GM12874 (cell line): ENCODE results near the gene XYLT1.

ENCODE experiments used
- TF ChIP-seq, protein P1 (sequence below): IDR thresholded peaks from 2 replicates; pipeline ENCODE4 v1.5.1; 2011; ENCODE audit warnings: low read depth, mild to moderate bottlenecking, control low read depth, low read length, moderate library complexity; ENCODE audit not compliant: insufficient read depth

Gene XYLT1

GRCh38 chr16:17353561-17353960, 117.2 kb downstream of the XYLT1 start:
- TF ChIP-seq, protein P1, sequence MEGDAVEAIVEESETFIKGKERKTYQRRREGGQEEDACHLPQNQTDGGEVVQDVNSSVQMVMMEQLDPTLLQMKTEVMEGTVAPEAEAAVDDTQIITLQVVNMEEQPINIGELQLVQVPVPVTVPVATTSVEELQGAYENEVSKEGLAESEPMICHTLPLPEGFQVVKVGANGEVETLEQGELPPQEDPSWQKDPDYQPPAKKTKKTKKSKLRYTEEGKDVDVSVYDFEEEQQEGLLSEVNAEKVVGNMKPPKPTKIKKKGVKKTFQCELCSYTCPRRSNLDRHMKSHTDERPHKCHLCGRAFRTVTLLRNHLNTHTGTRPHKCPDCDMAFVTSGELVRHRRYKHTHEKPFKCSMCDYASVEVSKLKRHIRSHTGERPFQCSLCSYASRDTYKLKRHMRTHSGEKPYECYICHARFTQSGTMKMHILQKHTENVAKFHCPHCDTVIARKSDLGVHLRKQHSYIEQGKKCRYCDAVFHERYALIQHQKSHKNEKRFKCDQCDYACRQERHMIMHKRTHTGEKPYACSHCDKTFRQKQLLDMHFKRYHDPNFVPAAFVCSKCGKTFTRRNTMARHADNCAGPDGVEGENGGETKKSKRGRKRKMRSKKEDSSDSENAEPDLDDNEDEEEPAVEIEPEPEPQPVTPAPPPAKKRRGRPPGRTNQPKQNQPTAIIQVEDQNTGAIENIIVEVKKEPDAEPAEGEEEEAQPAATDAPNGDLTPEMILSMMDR, result no peak

DNA sequence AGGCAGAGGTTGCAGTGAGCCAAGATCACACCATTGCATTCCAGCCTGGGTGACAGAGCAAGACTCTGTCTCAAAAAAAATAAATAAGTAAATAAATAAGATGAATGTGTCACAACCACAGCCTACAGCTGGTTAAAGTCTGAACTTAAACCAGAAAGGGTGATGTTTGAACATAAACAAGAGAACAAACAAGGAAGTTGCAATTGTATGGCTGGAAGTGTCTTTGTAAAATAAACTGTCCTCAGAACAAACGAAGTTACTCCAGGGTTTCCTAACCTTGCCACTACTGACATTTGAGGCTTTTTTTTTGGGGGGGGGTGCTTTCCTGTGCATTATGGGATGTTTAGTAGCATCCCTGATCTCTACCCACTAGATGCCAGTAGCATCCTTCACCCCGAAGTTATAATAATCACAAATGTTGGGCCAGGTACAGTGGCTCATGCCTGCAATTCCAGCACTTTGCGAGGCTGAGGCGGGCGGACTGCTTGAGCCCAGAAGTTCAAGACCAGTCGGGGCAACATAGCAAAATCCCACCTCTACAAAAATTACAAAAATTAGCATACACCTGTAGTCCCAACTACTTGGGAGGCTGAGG, 119.2 kb downstream of the XYLT1 start:
- TF ChIP-seq, protein P1, result no peak

DNA sequence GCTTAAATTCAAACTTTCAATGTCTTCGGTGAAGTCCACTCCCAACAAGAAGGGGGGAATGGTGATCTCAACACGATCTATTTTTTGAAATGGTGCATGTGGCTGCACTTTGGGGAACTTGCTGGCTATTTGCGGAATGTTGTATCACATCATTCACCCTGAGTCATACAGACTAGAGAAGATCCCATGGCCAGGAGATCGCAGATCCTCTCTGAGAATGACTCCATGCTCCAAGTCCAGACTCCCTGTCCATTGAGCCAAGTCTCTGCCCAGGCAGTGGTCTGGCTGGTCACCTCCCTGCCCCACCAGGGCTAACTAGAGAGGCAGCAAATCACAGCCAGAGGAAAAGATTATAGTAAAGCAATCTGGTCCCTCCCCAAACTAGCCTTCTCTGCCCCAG, 120.6 kb downstream of the XYLT1 start:
- TF ChIP-seq, protein P1, result no peak

DNA sequence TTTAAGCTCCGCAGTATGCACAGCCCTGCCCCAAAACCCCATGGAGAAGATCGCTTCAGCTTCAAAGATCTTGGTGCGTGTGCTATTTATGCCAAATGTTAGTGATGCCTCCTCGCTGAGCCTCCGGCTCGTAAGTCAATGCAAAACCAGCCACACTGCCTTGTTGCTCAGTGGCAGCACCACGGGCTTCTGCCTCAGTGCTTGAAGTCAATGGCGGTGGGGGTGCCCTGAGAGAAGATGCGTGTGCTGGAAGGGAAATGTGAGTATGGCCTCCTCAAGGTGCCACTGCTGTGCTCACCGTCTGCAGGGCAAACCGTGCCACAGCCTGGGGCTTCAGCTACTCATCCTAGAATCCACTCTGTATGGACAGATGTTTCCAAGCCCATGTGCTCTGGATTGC, 121.9 kb downstream of the XYLT1 start:
- TF ChIP-seq, protein P1, result no peak

DNA sequence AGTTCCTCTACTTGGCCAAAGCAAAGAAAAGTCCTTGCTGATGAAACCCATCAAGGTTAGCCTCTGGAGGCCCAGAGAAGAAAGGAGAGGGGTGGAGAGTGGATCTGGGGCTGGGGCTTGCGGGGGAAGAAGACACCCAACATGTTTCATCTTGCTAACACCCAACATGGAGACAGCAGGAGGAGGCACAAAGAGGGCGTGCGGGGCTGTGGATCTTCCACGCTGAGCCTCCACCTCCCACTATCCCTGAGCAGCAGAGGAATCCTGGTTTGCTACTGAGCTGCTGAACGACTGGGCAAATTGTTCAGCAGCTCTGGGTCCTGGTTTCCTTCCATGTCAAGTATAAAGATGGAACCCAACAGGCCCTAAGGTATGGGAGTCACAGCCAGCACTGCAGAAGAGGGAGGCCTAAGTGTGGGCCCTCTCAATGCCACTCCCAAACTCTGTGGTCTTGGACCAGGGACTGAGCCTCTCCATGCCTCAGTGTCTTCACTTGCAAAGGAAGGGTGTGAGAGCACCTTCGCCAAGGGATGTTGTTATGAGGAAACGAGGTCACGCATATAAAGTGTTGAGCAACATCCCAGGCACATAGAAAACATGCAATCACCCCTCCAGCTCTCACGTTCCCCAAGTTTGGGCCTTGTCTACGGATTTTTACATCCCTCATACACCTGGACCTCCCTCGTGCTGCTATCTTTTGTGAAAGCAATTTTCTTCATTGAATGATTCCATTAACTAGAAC, 122.5 kb downstream of the XYLT1 start:
- TF ChIP-seq, protein P1, result no peak

GRCh38 chr16:17347624-17348023, 123.1 kb downstream of the XYLT1 start:
- TF ChIP-seq, protein P1, result no peak

DNA sequence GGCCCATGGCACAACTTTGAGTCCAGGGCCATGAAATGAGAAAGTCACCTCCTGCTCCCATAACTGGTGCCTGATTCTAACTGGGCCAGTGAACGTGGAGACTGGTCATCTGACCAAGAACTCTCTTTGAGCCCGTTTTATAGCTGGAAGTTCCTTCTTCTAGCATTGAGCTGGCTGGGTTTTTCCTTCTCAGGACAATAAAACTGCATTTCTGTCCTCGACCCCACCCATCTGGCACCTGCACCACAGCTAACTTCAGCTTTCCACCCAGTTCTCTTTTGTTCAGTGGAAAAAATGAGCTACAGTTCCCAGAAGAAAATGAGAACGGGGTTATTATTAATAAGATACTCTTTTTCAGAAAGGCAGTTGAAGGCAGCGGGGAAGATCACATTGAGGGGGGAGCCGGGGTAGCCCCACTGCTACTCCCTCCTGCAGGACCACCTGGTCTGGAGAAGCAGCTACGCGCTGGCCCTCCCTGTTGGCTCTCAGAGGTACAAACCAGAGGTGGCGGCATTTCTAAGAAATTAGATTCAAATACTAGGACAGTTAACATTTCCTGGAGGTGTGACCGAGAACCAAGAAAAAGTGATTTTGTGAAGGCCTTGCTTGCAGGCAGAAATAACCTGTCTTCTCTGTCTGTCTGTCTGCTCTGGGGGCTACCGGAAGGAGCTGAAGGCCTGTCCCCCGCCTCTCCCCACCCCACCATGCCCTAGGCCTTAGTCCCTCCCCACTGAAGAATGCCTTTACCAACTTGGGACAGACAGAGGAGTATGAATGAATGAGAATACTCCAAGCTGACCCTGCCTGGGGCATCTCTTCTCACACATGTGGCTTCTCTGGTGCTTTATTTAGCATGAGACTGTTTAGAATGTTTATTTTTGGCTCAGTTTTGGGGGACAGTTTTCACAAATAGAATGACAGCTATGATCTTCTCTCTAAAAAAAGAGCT, 123.9 kb downstream of the XYLT1 start:
- TF ChIP-seq, protein P1, result no peak
